ENCODE data around the gene WT1. TPM values are rescaled to one million over a fixed set of nuclear protein-coding genes. Genes with fewer than 3 reads are reported as not detected.
"Not testable (repeated sequence)": the region's sequence is repeated elsewhere in the genome, so short reads cannot be mapped to it uniquely, and the experiment has no call there.

Gene WT1
- total and polyA plus RNA-seq, 10 of the 15 experiments (the other 5 are each of a cell fraction or from before 2014, with no cell fraction given): 0.07 to 0.37 (median 0.08) TPM; not detected in 7

DNA sequence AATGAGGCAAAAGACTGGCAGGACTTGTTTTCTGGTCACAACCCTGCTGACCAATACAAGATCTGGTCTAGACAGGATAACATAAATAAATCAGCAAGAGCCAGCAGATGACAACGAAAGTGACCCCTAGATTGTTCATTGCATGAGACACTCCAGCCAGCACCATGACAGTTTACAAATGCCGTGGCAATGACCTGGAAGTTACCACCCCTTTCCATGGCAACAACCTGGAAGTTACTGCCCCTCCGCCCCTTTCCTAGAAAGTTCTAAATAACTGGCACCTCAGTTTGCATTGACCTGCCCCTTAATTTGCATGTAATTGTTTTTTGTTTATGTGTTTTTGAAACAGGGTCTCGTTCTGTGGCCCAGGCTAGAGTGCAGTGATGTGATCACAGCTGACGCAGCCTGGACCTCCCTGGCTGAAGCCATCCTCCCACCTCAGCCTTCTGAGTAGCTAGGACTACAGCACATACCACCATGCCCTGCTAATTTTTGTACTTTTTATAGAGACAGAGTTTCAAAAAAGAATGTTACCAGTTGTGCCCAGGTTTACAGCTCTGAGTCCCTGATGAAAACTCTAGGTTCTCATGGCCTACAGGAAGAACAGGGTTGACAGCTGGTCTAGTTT, 38.1 kb upstream of the WT1 start:
- intact Hi-C loops (cut with micrococcal nuclease; ENCODE audit: unreplicated experiment): no loop called here
- DNase-seq (ENCODE audit: low read depth, low spot score) (no peak), ATAC-seq (no peak), FAIRE-seq (no peak)
- H3K4me2 ChIP-seq (ENCODE audit: control insufficient read depth, insufficient read depth): no peak overlapping the region
- ChIA-PET CTCF (no interaction called here), RAD21 (ENCODE audit: unreplicated experiment) (no interaction called here), POLR2A (no interaction called here), SMC1A (ENCODE audit: uncharacterized antibody, unreplicated experiment) (no interaction called here)
- in situ Hi-C loops (cut with MboI): no loop called here
- no peak overlapping the region for H3K4me3 ChIP-seq
- H2AFZ ChIP-seq (ENCODE audit: control insufficient read depth, low read depth, low read length): no peak overlapping the region
- no TSS peak for BruUV-seq (replicated peaks)
- no peaks in the 10 kb centered on the region for H3K36me3 ChIP-seq (ENCODE audit: control insufficient read depth in 2 of 2, insufficient read depth in 2 of 2, low read length in 1 of 2)
- H4K20me1 ChIP-seq (ENCODE audit: control insufficient read depth, insufficient read depth): no peaks in the 10 kb centered on the region
- no peak overlapping the region for H3K9ac ChIP-seq (ENCODE audit: control insufficient read depth, insufficient read depth, low read length)
- H3K27me3 ChIP-seq (replicated peaks in 1 of 2; ENCODE audit: control insufficient read depth in 2 of 2, insufficient read depth in 2 of 2, low read length in 1 of 2): no peaks in the 10 kb centered on the region
- TF ChIP-seq SMAD5 (IDR thresholded peaks at IDR 0.05; ENCODE audit: low read depth): no peak
- peak; percentile 46; the same call in 1 of the 2 replicates for TF ChIP-seq NR2C1 (IDR thresholded peaks at IDR 0.05)
- no peaks in the 10 kb centered on the region for H3K9me3 ChIP-seq (replicated peaks; ENCODE audit: control insufficient read depth, insufficient read depth, low read length)
- 37% methylated on average over 5 of the region's 5 CpGs for WGBS (ENCODE audit: insufficient coverage, insufficient replicate concordance, low lambda C conversion rate, missing lambda C conversion rate)
- H3K79me2 ChIP-seq (ENCODE audit: control insufficient read depth, insufficient read depth, low read length): no peaks in the 10 kb centered on the region
- H3K27ac ChIP-seq (ENCODE audit: control insufficient read depth, insufficient read depth): no peak overlapping the region
- H3K4me1 ChIP-seq (ENCODE audit: control insufficient read depth, insufficient read depth, low read length): no peaks in the 10 kb centered on the region

DNA sequence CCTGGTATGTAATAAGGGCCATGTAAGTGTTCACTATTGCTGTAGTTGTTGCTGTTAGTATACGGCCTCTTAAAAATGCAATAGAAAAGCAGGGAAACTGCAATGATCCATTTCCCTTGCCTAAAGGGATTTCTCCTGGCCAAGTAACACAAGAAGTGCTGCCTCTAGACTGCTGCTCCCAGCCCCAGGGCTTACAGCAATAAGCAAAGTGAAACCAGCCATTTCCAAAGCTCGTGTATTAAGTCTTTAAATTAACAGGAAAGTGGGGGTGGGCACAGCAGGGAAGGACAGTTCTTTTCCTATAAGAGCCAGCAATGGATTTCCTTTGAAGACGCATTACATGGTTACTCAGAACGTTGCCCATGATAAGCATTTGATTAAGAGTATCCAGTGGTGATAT, 36.9 kb upstream of the WT1 start:
- DNase-seq (ENCODE audit: low read depth, low spot score) (no peak), FAIRE-seq (no peak), ATAC-seq (no peak)
- no peak overlapping the region for H3K4me3 ChIP-seq
- H4K20me1 ChIP-seq (ENCODE audit: control insufficient read depth, insufficient read depth): no peaks in the 10 kb centered on the region
- no peak overlapping the region for H3K27ac ChIP-seq (ENCODE audit: control insufficient read depth, insufficient read depth)
- CTCF ChIA-PET: no interaction called here
- H3K79me2 ChIP-seq (ENCODE audit: control insufficient read depth, insufficient read depth, low read length): no peaks in the 10 kb centered on the region
- H3K9ac ChIP-seq (ENCODE audit: control insufficient read depth, insufficient read depth, low read length): no peak overlapping the region
- intact Hi-C loops (cut with micrococcal nuclease; ENCODE audit: unreplicated experiment): no loop called here
- 31% methylated on average over 4 of the region's 4 CpGs for whole genome bisulfite sequencing (ENCODE audit: insufficient coverage, insufficient replicate concordance, low lambda C conversion rate, missing lambda C conversion rate)
- TF ChIP-seq, protein P1, sequence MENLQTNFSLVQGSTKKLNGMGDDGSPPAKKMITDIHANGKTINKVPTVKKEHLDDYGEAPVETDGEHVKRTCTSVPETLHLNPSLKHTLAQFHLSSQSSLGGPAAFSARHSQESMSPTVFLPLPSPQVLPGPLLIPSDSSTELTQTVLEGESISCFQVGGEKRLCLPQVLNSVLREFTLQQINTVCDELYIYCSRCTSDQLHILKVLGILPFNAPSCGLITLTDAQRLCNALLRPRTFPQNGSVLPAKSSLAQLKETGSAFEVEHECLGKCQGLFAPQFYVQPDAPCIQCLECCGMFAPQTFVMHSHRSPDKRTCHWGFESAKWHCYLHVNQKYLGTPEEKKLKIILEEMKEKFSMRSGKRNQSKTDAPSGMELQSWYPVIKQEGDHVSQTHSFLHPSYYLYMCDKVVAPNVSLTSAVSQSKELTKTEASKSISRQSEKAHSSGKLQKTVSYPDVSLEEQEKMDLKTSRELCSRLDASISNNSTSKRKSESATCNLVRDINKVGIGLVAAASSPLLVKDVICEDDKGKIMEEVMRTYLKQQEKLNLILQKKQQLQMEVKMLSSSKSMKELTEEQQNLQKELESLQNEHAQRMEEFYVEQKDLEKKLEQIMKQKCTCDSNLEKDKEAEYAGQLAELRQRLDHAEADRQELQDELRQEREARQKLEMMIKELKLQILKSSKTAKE (IDR thresholded peaks at IDR 0.05; ENCODE audit: low read depth, poor library complexity, severe bottlenecking): no peak
- TF ChIP-seq SUPT20H (IDR thresholded peaks at IDR 0.05; ENCODE audit: borderline replicate concordance, control insufficient read depth, low read depth, low read length) (no peak), NFYB (IDR thresholded peaks at IDR 0.05; ENCODE audit: insufficient read depth, low read depth, low read length) (no peak), HDAC2 (IDR thresholded peaks at IDR 0.05) (no peak), NBN (IDR thresholded peaks at IDR 0.05) (no peak), WRNIP1 (IDR thresholded peaks at IDR 0.05; ENCODE audit: borderline replicate concordance, low read depth, low read length) (no peak)
- no peak overlapping the region for H3K4me2 ChIP-seq (ENCODE audit: control insufficient read depth, insufficient read depth)
- no peaks in the 10 kb centered on the region for H3K9me3 ChIP-seq (replicated peaks; ENCODE audit: control insufficient read depth, insufficient read depth, low read length)
- no TSS peak for BruUV-seq (replicated peaks)
- in situ Hi-C loops (cut with MboI): no loop called here
- H2AFZ ChIP-seq (ENCODE audit: control insufficient read depth, low read depth, low read length): no peak overlapping the region
- POLR2A ChIA-PET: no interaction called here
- H3K27me3 ChIP-seq (replicated peaks in 1 of 2; ENCODE audit: control insufficient read depth in 2 of 2, insufficient read depth in 2 of 2, low read length in 1 of 2): no peaks in the 10 kb centered on the region
- H3K36me3 ChIP-seq (ENCODE audit: control insufficient read depth in 2 of 2, insufficient read depth in 2 of 2, low read length in 1 of 2): no peaks in the 10 kb centered on the region
- RAD21 ChIA-PET (ENCODE audit: unreplicated experiment): no interaction called here
- no peaks in the 10 kb centered on the region for H3K4me1 ChIP-seq (ENCODE audit: control insufficient read depth, insufficient read depth, low read length)
- SMC1A ChIA-PET (ENCODE audit: uncharacterized antibody, unreplicated experiment): no interaction called here

DNA sequence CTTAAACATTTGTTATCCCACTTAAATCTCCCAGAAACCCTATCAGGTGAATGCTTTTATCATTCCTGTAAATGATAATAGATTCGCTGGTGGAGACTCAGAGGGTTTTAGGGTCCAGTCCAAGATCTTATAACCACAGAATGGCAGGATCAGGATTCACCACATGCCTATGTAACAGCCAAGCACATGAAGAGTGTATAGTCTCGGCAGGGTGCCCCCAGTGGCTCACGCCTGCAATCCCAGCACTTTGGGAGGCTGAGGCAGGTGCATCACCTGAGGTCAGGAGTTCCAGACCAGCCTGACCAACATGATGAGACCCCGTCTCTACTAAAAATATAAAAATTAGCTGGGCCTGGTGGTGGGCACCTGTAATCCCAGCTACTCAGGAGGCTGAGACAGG, 36.2 kb upstream of the WT1 start:
- H3K9ac ChIP-seq (ENCODE audit: control insufficient read depth, insufficient read depth, low read length); BruUV-seq (replicated peaks); CTCF ChIA-PET; intact Hi-C loops (cut with micrococcal nuclease; ENCODE audit: unreplicated experiment); RAD21 ChIA-PET (ENCODE audit: unreplicated experiment); DNase-seq (ENCODE audit: low read depth, low spot score); H3K9me3 ChIP-seq (replicated peaks; ENCODE audit: control insufficient read depth, insufficient read depth, low read length); in situ Hi-C loops (cut with MboI); SMC1A ChIA-PET (ENCODE audit: uncharacterized antibody, unreplicated experiment); H3K27me3 ChIP-seq (replicated peaks in 1 of 2; ENCODE audit: control insufficient read depth in 2 of 2, insufficient read depth in 2 of 2, low read length in 1 of 2); H3K4me3 ChIP-seq; FAIRE-seq; H3K79me2 ChIP-seq (ENCODE audit: control insufficient read depth, insufficient read depth, low read length); POLR2A ChIA-PET; H4K20me1 ChIP-seq (ENCODE audit: control insufficient read depth, insufficient read depth); H3K4me1 ChIP-seq (ENCODE audit: control insufficient read depth, insufficient read depth, low read length); H2AFZ ChIP-seq (ENCODE audit: control insufficient read depth, low read depth, low read length); H3K27ac ChIP-seq (ENCODE audit: control insufficient read depth, insufficient read depth); H3K4me2 ChIP-seq (ENCODE audit: control insufficient read depth, insufficient read depth); H3K36me3 ChIP-seq (ENCODE audit: control insufficient read depth in 2 of 2, insufficient read depth in 2 of 2, low read length in 1 of 2): not testable (repeated sequence)
- WGBS (ENCODE audit: insufficient coverage, insufficient replicate concordance, low lambda C conversion rate, missing lambda C conversion rate): 47% methylated on average over 4 of the region's 4 CpGs
- ATAC-seq: 0 out of 3 replicates have a peak, but pooled peaks have one; percentile 35

Data from GM12878 (cell line).